ENCODE data around the gene CCDC187.
"Not testable (repeated sequence)": the region's sequence is repeated elsewhere in the genome, so short reads cannot be mapped to it uniquely, and the experiment has no call there.

Gene CCDC187

DNA sequence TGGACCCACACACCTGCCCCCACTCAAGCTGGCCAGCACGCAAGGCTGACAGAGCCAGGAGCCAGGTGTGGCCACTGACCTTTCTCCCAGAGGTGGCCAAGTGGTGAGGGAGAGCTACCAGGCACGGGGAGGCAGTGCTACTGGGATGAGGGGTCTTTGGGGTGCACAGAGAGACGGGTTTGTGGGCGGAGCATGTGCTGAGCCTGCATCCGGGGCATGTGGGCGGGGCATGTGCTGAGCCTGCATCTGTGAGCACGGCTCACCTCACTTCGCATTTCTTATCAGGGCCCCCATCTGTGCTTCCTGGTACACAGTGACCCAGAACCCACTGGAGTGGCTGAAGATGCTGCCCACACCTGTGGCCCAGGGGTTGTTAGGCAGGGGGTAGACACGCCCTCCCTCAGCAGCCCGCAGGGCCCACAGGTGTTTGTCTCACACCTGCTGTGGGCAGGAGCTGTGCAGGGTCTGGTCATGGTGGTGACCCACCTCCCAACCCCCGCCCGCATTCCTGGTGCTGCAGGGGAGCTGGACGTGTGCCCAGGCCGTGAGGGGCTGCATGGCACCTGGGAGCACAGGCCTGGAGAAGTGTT is 21.5 kb downstream of the CCDC187 start:
- no peak for DNase-seq

DNA sequence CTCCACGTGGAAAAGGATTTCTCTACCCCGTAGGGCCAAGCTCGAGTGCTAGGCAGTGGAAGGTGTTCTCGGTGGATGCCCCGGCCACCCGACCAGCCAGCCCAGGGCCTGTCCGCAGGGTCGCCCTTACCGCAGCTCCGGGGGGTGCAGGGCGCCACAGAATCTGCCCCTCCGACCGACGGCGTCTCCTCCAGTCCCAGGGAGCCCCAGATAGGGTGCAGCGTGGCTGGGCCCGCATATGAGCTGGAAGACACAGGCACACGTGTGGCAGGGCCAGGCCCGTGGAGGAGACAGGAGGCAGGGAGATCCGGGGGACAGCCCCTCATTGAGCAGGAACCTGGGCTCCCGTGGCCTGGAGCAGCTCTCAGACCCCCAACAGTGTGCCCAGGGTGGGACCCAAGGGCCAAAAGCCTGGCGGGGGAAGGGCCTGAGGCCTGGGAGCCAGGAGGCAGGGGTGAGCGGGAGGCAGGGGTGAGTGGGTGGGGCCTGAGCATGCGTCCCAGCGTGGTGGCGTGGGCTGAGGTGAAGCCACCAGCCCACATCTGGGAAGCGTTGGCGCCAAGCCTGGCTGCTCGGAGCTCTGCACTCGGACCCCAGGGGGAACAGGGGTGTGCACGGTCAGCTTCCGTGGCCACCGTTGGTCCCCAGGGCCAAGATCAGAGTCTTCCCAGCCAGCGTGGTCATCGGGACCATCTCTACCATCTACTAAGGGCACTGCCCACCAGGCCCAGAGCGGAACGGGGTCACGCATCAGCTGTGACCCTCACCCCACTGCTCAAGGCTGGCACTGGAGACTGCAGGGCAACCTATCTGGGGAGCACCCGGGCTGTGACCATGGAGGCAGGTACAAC is 22.2 kb downstream of the CCDC187 start:
- DNase-seq: no peak

GRCh38 chr9:136280535-136281315 is 23.2 kb downstream of the CCDC187 start:
- no peak for DNase-seq

GRCh38 chr9:136279471-136279870 is 24.4 kb downstream of the CCDC187 start:
- DNase-seq: no peak

GRCh38 chr9:136278894-136279293 is 25.0 kb downstream of the CCDC187 start:
- no peak for DNase-seq

- no peak for DNase-seq
Measured at GRCh38 chr9:136278221-136278620, 25.7 kb downstream of the CCDC187 start.

DNA sequence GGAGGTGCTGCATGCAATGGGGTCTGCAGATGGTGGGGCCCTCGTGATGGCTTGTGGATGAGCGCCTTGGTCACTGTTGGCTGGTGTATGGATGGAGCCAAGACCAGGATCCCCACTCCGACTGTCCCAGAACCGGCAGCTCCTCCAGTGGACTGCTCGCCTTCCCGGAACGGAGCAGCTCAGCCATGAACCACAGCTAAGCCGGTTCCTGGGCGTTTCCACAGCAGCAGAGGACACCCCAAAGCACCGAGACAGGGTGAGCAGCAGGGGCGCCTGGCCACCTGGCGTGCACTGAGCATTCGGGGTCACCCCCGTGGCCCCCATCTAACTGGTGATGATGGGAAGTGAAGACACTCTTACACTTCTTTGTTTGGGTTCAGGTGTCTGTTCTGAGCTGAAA is 26.1 kb downstream of the CCDC187 start:
- DNase-seq: no peak

- no peak for DNase-seq
Measured at GRCh38 chr9:136276716-136277115, 27.2 kb downstream of the CCDC187 start.

DNA sequence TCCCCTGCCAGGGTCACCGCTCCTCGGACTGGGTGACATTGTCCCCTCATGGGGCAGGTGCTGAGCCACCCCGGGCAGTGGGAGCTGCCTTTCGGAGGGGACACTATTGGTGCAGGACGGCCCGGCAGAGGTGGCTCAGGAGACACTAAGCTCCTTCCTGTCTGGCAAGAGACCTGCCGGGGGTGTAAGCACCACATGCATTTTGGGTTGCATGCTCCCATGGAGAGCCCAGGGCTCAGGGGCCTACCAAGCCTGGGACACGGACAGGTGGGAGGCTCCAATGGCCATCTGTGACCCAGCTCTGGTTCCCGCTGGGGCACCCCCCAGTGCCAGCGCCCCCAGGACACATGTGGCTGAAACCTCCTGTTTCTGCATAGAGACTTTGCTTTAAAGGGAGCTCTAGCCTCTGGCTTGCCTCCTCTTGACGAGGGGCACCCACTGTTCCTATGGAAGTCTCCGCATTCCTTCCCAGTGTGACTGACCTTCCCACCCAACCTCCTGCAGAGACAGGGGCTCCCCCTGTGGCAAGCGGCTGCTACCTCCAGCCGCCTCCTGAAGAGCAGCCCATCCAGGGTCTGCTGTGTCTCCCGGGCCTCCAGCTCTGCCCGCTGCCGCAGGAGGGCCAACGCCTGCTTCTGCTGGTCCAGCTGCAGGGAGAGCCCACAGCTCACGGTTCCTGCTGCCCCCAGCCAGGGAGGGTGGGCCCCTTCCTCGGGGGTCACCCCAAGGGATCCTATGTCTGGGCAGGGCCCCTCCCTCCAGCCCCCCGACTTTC is 28.1 kb downstream of the CCDC187 start:
- DNase-seq: no peak

DNA sequence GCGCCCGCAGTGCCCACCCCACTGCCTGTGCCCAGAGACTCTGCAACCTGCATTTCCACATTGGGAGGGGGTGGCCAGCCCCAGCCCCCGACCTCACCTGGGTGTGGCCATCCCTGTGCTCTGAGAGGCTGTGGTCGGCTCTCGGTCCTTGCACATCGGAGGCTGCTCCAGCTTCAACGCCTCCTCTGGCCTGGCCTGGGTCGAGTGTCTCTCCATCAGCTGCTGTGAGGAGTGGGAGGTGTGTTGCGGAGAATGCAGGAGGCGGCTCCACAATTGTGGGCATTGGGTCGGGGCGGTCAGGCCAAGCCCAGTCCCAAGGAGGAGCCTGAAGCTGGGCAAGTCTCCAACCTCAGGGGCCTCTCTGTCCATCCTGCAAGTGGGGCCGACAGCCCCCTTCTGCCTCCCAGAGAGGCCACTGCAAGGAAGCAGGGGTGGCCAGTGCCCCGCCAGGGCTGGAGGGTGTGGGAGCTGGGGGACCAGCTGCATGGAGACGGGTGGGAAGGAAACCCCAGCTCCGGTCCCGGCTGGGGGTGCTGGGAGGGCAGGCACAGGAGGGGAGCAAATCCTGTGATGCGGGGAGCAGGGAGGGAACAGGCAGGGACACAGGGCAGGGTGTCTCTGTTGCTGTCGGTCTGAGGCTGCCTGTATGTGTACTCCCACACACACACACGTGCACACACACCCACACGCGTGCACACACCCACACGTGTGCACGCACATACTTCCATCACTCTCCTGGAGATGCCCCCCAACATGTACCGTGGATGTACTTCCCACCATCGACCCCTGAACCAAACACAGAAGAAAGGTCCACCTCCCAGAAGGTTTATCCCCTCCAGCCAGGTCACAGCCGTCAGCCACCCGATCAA is 28.9 kb downstream of the CCDC187 start:
- DNase-seq: no peak

GRCh38 chr9:136273921-136274785 is 29.7 kb downstream of the CCDC187 start:
- DNase-seq: no peak

DNA sequence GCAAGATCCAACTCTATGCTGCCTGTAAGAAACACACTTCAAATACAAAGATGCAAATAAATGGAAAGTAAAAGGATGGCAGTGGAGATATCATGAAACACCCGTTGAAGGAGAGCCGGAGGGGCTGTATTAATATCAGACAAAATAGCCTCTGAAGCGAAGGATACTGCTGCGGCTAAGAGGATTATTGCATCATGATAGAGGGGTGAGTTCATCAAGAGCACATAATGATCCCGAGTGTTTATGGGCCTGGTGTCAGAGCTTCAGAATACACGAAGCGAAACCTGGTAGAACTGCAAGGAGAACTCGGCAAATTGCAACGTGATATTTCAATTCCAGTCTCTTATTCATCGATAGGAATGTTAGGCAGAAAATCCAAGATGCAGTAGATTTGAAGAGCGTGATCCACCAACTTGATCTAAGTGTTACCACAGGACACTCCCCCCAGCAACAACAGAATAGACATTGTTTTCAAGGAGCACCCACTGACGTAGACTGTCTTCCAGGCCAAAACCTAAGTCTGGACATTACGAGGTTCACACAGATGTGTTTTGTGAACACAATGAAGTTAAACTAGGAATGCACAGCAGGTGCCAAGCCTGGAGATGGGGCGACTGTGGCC is 30.5 kb downstream of the CCDC187 start:
- DNase-seq: no peak

DNA sequence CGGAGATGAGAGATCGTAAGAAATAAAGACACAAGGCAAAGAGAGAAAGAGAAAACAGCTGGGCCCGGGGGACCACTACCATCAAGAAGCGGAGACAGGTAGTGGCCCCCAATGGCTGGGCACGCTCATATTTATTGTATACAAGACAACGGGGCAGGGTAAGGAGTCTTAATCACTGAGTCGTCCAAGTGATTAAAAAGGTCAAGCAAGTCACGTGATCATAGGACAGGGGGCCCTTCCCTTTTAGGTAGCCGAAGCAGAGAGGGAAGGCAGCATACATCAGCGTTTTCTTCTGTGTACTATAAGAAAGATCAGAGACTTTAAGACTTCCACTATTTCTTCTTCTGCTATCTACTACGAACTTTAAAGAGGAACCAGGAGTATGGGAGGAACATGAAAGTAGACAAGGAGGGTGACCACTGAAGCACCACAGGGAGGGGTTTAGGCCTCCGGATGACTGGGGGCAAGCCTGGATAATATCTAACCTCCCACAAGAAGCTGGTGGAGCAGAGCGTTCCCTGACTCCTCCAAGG is 33.7 kb downstream of the CCDC187 start:
- DNase-seq: no peak

DNA sequence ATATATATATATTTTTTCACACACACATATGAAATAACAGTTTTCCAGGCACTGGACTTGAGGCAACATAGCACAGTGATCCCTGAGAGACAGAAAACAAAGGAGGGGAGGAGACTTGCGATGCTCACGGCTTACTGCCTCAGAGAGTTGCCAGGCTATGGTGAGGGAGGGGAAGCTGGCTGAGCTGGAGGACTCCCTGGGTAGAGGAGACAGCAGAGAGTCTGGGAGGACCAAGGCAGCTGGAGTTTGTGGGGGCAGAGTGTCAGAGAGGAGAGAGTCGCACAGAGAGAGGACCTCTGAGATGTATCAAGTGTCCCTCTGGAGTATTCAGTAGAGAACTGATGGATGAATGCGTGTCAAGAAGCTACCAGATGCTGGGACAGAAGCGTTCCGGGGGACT is 35.2 kb downstream of the CCDC187 start:
- DNase-seq: no peak

DNA sequence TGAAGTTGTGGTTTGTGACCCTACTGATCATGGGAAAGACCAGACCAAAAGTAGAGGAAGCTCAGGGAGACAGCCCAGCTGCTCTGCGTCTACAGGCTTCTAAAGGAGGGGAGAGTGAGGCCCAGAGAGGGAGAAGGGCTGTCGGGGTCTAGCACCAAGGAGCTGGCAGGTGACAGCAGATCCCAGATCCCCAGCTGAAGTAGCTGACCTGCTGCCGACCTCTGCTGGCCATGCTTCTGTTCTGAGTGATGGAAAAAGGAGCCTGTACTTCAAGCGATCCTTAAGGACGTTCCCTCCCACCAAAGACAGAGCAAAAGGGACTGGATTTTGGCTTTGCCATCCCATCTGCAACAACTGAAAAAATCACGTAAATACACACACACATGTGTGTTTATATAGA is 35.6 kb downstream of the CCDC187 start:
- DNase-seq: no peak

DNA sequence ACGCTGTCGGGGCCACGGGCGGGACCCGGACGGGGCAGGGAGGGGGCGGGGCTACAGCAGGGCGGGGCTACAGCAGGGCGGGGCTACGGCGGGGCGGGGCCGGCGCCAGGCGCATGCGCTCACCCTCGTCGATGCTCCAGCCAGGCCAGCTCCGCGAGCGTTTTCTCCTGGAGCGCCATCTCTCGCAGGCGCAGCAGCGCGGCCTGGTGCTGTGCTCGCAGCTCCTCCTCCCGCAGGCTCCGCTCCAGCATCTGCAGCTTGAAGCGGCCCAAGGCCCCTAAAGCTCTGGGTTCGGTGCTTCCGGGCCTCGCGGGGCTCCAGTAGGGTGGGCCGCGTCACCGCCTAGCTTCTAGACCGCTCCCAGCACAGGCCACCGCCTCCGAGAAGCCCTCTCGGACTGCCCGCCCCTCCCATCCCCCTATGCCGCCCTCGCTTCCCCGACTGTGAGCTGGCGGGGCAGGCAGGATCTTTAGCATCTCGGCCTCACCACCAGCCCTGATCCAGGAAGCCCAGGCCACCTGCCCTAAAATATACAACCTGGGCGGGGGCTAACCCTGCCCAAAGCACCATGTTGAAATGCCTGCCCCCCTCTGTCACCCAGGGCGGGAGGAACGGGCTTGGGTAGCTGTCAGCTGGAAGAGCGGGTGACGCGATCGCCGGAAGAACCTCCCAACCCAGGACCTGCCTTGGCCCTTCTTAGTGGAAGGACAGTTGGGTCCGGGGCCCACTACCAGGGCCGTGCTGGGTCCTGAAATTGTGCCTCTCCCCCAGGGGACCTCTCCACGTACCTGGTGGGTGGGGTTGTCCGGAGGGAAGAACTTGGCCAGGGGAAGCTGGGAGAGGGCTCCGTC is 36.4 kb downstream of the CCDC187 start:
- no peak for DNase-seq

DNA sequence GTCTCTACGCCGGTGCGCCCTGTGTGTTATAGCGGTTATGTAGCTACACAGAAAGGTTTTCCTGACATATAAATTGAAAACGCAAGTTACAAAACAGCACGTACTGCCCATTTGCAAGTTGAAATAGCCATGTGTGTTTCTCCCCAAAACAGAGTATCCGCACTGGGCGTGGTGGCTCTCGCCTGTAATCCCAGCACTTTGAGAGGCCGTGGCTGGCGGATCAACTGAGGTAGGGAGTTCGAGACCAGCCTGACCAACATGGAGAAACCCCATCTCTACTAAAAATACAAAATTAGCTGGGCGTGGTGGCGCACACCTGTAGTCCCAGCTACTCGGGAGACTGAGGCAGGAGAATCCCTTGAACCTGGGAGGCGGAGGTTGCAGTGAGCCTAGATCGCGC is 37.3 kb downstream of the CCDC187 start:
- not testable (repeated sequence) for DNase-seq

GRCh38 chr9:136265561-136266355 is 38.1 kb downstream of the CCDC187 start:
- no peak for DNase-seq
